Spleen (tissue), 11 donors: ENCODE results near the gene AUH. TPM values are rescaled to one million over a fixed set of nuclear protein-coding genes. Genes with fewer than 3 reads are reported as not detected.

Source experiments
- DNase-seq: peaks from one replicate; pipeline ENCODE4 v3.0.0-alpha.2; 2020
- H3K27ac ChIP-seq, 8 donors: fragments of 200-600 bp; sonication (generic) in 7 of 8; 1 replicate in 4 of 8; 2 replicates in 4 of 8; pipeline versions ENCODE4 v1.5.0 to v1.8.0; 2016 to 2021; ENCODE audit warnings: inconsistent platforms in 4 of 8, mild to moderate bottlenecking in 4 of 8, moderate library complexity in 1 of 8
- H3K27me3 ChIP-seq, 7 donors: fragments of 200-600 bp; sonication (generic) in 6 of 7; replicated peaks in 1 of 7; 1 replicate in 4 of 7; 2 replicates in 3 of 7; pipeline versions ENCODE4 v1.5.0 to v1.8.0; 2016 to 2021; ENCODE audit warnings: inconsistent platforms in 3 of 7, mild to moderate bottlenecking in 1 of 7
- H3K36me3 ChIP-seq, 6 donors: fragments of 200-600 bp; sonication (generic) in 5 of 6; 1 replicate in 4 of 6; 2 replicates in 2 of 6; pipeline versions ENCODE4 v1.5.0 to v1.8.0; 2016 to 2021; ENCODE audit warnings: inconsistent platforms in 2 of 6
- H3K4me1 ChIP-seq, 6 donors: fragments of 200-600 bp; sonication (generic) in 5 of 6; 1 replicate in 3 of 6; 2 replicates in 3 of 6; pipeline versions ENCODE4 v1.5.0 to v1.8.0; 2016 to 2021; ENCODE audit warnings: inconsistent platforms in 3 of 6
- H3K4me3 ChIP-seq, 8 donors: fragments of 200-600 bp; sonication (generic) in 7 of 8; 1 replicate in 4 of 8; 2 replicates in 4 of 8; pipeline versions ENCODE4 v1.5.0 to v1.8.0; 2016 to 2021; ENCODE audit warnings: inconsistent platforms in 4 of 8, mild to moderate bottlenecking in 4 of 8, moderate library complexity in 2 of 8
- H3K9me3 ChIP-seq, 8 donors: fragments of 200-600 bp; sonication (generic) in 7 of 8; 1 replicate in 4 of 8; 2 replicates in 4 of 8; pipeline versions ENCODE4 v1.5.0 to v1.8.0; 2016 to 2021; ENCODE audit warnings: inconsistent platforms in 4 of 8
- CTCF ChIP-seq, 11 experiments: fragments of 200-600 bp in 7 of 11; fragments of 450-650 bp in 4 of 11; sonication (generic) in 4 of 11; IDR thresholded peaks in 8 of 11; conservative IDR thresholded peaks in 3 of 11; 1 replicate in 7 of 11; 2 replicates in 4 of 11; pipeline versions ENCODE4 v1.4.0 to v1.8.0; 2016 to 2021; ENCODE audit warnings: antibody characterized with exemption in 11 of 11, inconsistent platforms in 4 of 11, mild to moderate bottlenecking in 1 of 11
- POLR2A ChIP-seq, 3 donors: fragments of 450-650 bp; IDR thresholded peaks; one replicate each; pipeline ENCODE4 v1.5.1; 2017; ENCODE audit warnings: antibody characterized with exemption in 3 of 3, mild to moderate bottlenecking in 1 of 3
- POLR2AphosphoS5 ChIP-seq, 3 donors: sonication (generic); formaldehyde crosslinking; IDR thresholded peaks; one replicate each; pipeline ENCODE4 v1.5.1; 2017; ENCODE audit warnings: antibody characterized with exemption in 3 of 3
- WGBS, 5 donors: extraction: QIAGEN DNeasy Blood & Tissue Kit in 3 of 5; methylation state at CpG; one replicate each; pipeline versions ENCODE4 v1.1.5 to v1.1.7; 2013 to 2018; 5-methylcytosine and 5-hydroxymethylcytosine counted together
- intact Hi-C: fragments of 100-400 bp; cut with DNase I; formaldehyde crosslinking; loops from one replicate; pipeline ENCODE4 v1.15.0; 2023; ENCODE audit warnings: low total_unique reads
- polyA plus RNA-seq, 3 donors: library from polyadenylated mRNA; stranded (reverse); fragments of 200-250 nt; gene quantifications; one replicate each; pipeline ENCODE4 v1.2.1, GENCODE V29; 2013
- total RNA-seq, 7 donors: library from RNA; depleted of rRNA in 3 of 7; stranded (reverse); fragments of >200 nt in 3 of 7; fragmentation: NEBNext Ultra II Directional in 4 of 7; extraction: Animal tissue kit (Norgen Biotek cat#: 25700) in 4 of 7; gene quantifications; one replicate each; pipeline versions ENCODE4 v1.1.0 to v1.2.1, GENCODE V29; 2016 to 2021
- donor health status: healthy with polysubstance abuse.
- donor health status: DM: no; HTN: no; CAD: no; lungs with moderate emphysema.
- donor health status: DM: no; HTN: no; CAD: no.
- donor health status: Bipolar disorder and iron deficiency.
- donor health status: healthy.
- donor health status: DM: no; HTN: no; CAD: no.
- donor health status: DM: yes; HTN: yes; CAD: no.

The AUH gene
- total and polyA plus RNA-seq, 10 donors, result 9.4 to 37.3 (median 20.6) TPM

GRCh38 chr9:91271156-91271555 is 90.6 kb downstream of the AUH start:
- Histone ChIP-seq H3K27ac (no peak overlapping the region), H3K9me3 (no peaks in the 10 kb centered on the region), H3K36me3 (no peaks in the 10 kb centered on the region), H3K4me3 (no peak overlapping the region), H3K4me1 (peaks cover 0 to 4% (median 0%) of the 10 kb centered on the region in 6 donors), H3K27me3 (no peaks in the 10 kb centered on the region)
- TF ChIP-seq CTCF (IDR thresholded peaks at IDR 0.05 in 8 of 11, conservative IDR thresholded peaks at IDR 0.05 in 3 of 11), result no peak
- no peak for TF ChIP-seq POLR2AphosphoS5 (IDR thresholded peaks at IDR 0.05)
- no peak for TF ChIP-seq POLR2A (IDR thresholded peaks at IDR 0.05)
- intact Hi-C loops, result no loop called here
- no peak for DNase-seq
- 93 to 98% (median 93%) methylated on average over 2 of the region's 2 CpGs for WGBS, 5 donors

GRCh38 chr9:91269907-91270491 is 91.7 kb downstream of the AUH start:
- intact Hi-C loops, result no loop called here
- no peaks in the 10 kb centered on the region for H3K9me3 ChIP-seq
- no peaks in the 10 kb centered on the region for H3K36me3 ChIP-seq
- no peak for DNase-seq
- no peak for TF ChIP-seq POLR2A (IDR thresholded peaks at IDR 0.05)
- TF ChIP-seq POLR2AphosphoS5 (IDR thresholded peaks at IDR 0.05), result no peak
- no peak for TF ChIP-seq CTCF (IDR thresholded peaks at IDR 0.05 in 8 of 11, conservative IDR thresholded peaks at IDR 0.05 in 3 of 11)
- WGBS, 5 donors, result 86 to 98% (median 88%) methylated on average over 2 of the region's 2 CpGs
- no peaks in the 10 kb centered on the region for H3K27me3 ChIP-seq
- no peak overlapping the region for H3K27ac ChIP-seq
- H3K4me1 ChIP-seq, result peaks cover 0 to 2% (median 0%) of the 10 kb centered on the region in 6 donors
- H3K4me3 ChIP-seq, result no peak overlapping the region

GRCh38 chr9:91266448-91266847 is 95.3 kb downstream of the AUH start:
- Histone ChIP-seq H3K9me3 (peaks cover 0 to 10% (median 0%) of the 10 kb centered on the region in 8 donors), H3K27ac (no peak overlapping the region), H3K4me3 (no peak overlapping the region), H3K4me1 (no peaks in the 10 kb centered on the region), H3K27me3 (no peaks in the 10 kb centered on the region), H3K36me3 (peaks cover 0 to 8% (median 0%) of the 10 kb centered on the region in 6 donors)
- no peak for DNase-seq
- no peak for TF ChIP-seq POLR2A (IDR thresholded peaks at IDR 0.05)
- no peak for TF ChIP-seq CTCF (IDR thresholded peaks at IDR 0.05 in 8 of 11, conservative IDR thresholded peaks at IDR 0.05 in 3 of 11)
- TF ChIP-seq POLR2AphosphoS5 (IDR thresholded peaks at IDR 0.05), result no peak
- intact Hi-C loops, result no loop called here

- no peak overlapping the region for H3K4me3 ChIP-seq
- no peaks in the 10 kb centered on the region for H3K4me1 ChIP-seq
- 90 to 94% (median 91%) methylated on average over 5 of the region's 5 CpGs for WGBS, 5 donors
- peaks cover 0 to 10% (median 0%) of the 10 kb centered on the region in 8 donors for H3K9me3 ChIP-seq
- TF ChIP-seq POLR2AphosphoS5 (IDR thresholded peaks at IDR 0.05) (no peak), POLR2A (IDR thresholded peaks at IDR 0.05) (no peak), CTCF (IDR thresholded peaks at IDR 0.05 in 8 of 11, conservative IDR thresholded peaks at IDR 0.05 in 3 of 11) (no peak)
- intact Hi-C loops, result no loop called here
- DNase-seq, result no peak
- H3K27ac ChIP-seq, result no peak overlapping the region
- no peaks in the 10 kb centered on the region for H3K27me3 ChIP-seq
- peaks cover 0 to 8% (median 0%) of the 10 kb centered on the region in 6 donors for H3K36me3 ChIP-seq
Measured at GRCh38 chr9:91265514-91265913, 96.2 kb downstream of the AUH start.
